T-helper 1 cell treated with Interleukin-12 subunit alpha and Interleukin-12 subunit beta and Interleukin-4 antibody, amounts not matched to agents 30 ng/mL and 1 ng/mL, for 36 hours (primary cell): Measurements from ENCODE around the gene TLCD3A. TPM values are rescaled to one million over a fixed set of nuclear protein-coding genes. Genes with fewer than 3 reads are reported as not detected.
"Not testable (repeated sequence)": the region's sequence is repeated elsewhere in the genome, so short reads cannot be mapped to it uniquely, and the experiment has no call there.

ENCODE experiments used
- intact Hi-C: fragments of 100-400 bp; cut with micrococcal nuclease; formaldehyde crosslinking; loops from one replicate; pipeline ENCODE4 v1.15.1; 2024
- total RNA-seq: library from RNA; stranded (reverse); gene quantifications from 2 replicates; pipeline ENCODE4 v1.2.3, GENCODE V29; 2022

Gene TLCD3A
- total RNA-seq, 1 donor from 2014 or later = 14.3 TPM

DNA sequence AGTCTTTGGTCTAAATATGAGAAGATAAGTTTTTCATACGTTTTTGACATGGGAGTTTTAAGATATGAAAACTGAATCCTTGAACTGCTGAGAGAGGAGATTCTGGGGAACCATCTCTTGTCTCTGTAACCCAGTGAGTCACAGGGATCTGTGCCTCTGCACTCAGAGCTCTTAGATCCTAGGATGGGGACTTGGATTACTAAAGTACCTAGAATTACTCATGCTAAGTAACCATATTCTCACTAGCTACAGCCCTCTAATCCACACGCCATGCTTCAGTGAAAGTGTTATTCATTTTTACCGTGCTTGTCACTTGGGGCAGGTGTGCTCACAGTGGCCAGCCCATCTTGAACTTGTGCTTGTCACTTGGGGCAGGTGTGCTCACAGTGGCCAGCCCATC is 51.7 kb downstream of the TLCD3A start:
- intact Hi-C loops = no loop called here

DNA sequence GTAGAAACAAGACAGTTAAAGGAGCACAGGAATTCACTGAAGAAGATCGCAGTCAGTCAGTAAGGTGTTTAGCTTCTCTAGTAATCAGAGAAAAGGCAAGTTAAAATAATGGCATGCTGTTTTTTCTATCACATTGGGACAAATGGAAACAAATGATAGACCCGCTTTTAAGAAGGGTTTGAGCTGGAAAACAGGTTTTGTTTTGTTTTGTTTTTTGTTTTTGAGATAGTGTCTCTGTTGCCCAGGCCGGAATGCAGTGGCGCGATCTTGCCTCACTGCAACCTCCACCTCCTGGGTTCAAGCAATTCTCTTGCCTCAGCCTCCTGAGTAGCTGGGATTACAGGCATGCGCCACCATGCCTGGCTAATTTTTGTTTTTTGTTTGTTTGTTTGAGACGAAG is 53.5 kb downstream of the TLCD3A start:
- intact Hi-C loops = not testable (repeated sequence)

DNA sequence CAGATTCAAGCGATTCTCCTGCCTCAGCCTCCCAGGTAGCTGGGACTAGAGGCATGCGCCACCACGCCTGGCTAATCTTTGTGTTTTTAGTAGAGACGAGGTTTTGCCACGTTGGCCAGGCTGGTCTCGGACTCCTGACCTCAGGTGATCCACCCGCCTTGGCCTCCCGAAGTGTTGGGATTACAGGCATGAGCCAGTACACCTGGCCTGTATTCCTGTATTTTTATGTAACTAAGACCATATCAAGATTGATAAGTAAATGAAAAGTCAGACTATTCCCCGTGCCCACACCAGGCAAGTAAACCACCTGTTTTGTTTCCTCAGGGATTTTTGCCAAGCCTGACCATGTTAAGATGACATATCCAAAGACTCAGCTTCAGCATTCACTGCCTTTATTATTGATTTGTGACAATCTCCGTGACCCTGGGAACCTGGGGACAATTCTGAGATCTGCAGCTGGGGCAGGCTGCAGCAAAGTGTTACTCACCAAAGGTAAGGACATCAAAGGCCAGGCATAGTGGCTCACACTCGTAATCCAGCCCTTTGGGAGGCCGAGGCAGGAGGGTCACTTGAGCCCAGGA is 55.3 kb downstream of the TLCD3A start:
- intact Hi-C loops = no loop called here

DNA sequence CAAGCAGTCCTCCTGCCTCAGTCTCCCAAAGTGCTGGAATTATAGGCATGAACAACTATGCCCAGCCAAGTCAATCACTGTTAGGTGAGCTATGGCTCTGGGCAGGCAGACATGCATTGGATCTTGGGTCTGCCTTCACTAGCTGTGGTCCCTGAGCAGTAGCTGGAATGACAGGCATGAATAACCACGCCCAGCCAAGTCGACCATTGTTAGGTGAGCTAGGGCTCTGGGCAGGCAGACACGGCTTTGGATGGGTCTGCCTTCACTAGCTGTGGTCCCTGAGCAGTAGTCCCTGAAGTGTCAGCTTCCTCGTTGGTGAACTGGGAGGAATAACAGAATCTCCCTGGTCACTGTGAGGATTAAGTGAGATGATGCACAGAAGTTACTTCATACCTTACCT is 56.2 kb downstream of the TLCD3A start:
- intact Hi-C loops = no loop called here

DNA sequence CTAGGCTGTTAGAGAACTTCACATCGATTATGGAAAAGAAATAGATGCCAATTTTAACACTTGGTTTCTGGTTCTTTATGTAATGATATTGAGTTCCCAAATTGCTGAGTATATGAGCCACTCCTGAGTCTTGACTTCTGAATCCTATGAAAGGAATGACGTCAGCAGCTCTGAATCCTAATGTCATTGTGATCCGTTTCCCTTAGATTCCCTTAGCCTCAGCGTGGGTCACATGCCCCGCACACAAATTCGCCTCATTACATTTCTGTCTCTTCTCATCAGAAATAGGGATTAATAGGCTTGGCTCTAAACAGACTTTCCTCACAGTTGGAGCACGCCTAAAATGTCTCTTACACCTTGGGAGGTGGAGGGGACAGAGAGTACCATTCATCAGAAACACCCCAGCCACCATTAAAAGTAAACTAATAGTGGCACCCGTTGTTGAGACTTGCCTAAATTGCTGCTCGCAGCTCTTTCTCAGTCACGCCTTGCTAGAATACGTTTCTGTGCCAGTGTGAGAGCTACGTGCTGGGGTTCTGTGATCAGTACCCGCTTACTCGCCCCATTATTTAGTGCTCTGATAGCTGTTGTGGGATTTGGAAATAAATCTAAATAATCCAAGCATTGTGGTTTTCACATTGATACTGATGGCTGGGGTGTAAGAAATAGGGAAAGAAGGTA is 56.9 kb downstream of the TLCD3A start:
- intact Hi-C loops = no loop called here

DNA sequence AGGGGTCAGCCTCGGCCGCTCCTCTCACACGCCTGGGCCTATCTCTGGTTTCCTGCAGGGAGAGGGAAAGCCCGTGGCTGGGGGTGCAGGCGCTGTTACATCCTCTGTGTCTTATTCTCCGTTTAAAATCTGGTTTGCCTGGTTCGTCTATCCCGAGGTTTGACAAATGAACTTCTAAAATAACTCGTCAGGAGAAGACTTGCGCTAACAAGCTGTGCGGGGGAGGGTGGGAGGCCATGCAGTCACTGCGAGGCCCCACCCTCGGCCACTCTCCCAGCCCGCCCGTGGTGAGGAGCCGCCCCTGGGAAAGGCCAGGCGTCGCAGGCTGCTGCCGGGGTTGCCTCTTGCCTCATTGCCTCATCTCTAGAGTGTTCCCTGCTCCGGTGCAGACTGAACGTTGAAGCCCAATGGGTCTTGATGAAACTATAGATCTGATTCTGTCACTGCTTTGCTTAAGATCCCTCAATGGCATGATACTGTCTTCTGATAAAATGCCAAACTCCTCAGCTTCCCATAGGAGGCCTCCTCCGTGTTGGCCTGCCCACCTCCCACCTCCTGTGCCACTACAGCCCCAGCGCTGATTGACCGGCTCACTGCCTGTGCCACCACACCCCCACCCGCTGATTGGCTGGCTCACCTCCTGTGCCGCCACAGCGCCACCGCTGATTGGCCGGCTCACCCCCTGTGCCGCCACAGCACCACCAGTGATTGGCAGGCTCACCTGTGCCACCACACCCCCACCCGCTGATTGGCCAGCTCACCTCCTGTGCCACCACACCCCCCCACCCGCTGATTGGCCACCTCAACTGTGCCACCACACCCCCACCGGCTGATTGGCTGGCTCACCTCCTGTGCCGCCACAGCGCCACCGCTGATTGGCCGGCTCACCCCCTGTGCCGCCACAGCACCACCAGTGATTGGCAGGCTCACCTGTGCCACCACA is 57.8 kb downstream of the TLCD3A start:
- intact Hi-C loops = not testable (repeated sequence)

DNA sequence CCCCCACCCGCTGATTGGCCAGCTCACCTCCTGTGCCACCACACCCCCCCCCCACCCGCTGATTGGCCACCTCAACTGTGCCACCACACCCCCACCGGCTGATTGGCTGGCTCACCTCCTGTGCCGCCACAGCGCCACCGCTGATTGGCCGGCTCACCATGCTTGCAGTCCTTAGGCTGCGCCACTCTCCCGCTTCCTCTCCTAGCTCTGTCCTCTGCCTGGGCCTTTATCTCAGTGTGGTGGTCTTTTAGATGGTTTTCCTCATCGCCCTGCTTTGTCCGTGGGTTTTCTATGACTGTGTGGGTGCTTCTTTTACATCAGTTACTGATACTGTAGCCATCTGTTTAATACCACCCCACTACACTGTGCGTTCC is 58.5 kb downstream of the TLCD3A start:
- intact Hi-C loops = not testable (repeated sequence)

DNA sequence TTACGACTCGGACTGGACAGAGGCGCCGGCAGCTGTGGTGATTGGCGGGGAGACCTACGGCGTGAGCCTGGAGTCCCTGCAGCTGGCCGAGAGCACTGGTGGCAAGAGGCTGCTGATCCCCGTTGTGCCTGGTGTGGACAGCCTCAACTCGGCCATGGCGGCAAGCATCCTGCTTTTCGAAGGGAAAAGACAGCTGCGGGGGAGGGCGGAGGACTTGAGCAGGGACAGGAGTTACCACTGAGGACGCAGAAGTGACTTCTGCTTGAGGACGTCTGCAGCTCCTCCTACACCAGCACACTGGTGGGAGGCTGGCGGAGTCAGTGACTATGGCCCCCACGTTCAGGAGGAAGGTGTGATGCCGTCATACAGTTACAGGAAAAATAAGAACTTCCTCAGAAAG is 59.4 kb downstream of the TLCD3A start:
- intact Hi-C loops = no loop called here

DNA sequence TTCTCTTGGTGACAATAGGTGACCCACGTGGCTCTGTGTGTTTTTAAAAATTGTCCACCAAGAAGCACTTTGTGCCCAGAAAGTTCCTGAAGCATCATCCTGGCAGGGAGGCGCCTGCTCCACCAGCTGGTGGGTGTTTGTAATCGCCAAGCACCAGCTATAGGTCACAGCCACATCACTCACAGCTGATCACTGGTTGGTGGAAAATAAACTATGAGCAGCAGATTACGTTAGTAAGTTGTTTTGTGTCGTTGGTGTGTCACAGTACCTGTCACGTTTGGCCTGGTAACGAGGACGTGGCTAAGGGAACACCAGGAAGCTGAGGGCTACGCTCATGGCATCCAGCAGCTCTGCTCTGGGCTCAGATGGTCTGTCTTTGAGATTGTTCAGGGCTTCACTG is 59.9 kb downstream of the TLCD3A start:
- intact Hi-C loops = no loop called here

Other genes with a start within 250 kb of the TLCD3A start
- 67.4 and 73.1 TPM in 2 replicates for gene VPS53, start 17.8 kb upstream of the TLCD3A start, total RNA-seq
- gene GEMIN4, start 19.7 kb downstream of the TLCD3A start, total RNA-seq = 30.5 and 31.6 TPM in 2 replicates
- gene GLOD4, start 49.7 kb downstream of the TLCD3A start, total RNA-seq = 56.6 and 63.1 TPM in 2 replicates
- gene MRM3, start 49.8 kb downstream of the TLCD3A start, total RNA-seq = 17.2 and 21.0 TPM in 2 replicates
- gene NXN, start 247.2 kb downstream of the TLCD3A start, total RNA-seq = 0.20 and 0.34 TPM in 2 replicates